HEK293 (cell line): ENCODE measurements around the gene CANT1.

Experiments
- CTCF ChIA-PET: fragments of 350-600 bp; formaldehyde crosslinking; extraction: SDS; loops from one replicate; lab custom pipeline; 2021; ENCODE audit warnings: antibody characterized with exemption; lab: Yijun Ruan, JAX
- POLR2A ChIA-PET: fragments of 300-600 bp; formaldehyde crosslinking; extraction: SDS; loops from one replicate; lab custom pipeline; 2020; ENCODE audit warnings: antibody characterized with exemption, inconsistent platforms; lab: Yijun Ruan, JAX
- H3K27ac ChIP-seq: fragments of 200-500 bp; sonication (Bioruptor generic); 2 replicates; pipeline ENCODE4 v1.5.1; 2014; ENCODE audit warnings: low read depth, low read length, control low read depth, inconsistent platforms; ENCODE audit errors: extremely low read depth
- H3K36me3 ChIP-seq, 2 experiments: fragments of 200-500 bp in 1 of 2; sonication (Bioruptor generic) in 1 of 2; 1 replicate in 1 of 2; 2 replicates in 1 of 2; pipeline ENCODE4 v1.5.1; 2014 to 2017; ENCODE audit warnings: inconsistent platforms in 2 of 2, low read length in 2 of 2; ENCODE audit not compliant: control insufficient read depth in 2 of 2, insufficient read depth in 1 of 2
- H3K4me1 ChIP-seq: fragments of 200-500 bp; sonication (Bioruptor generic); 2 replicates; pipeline ENCODE4 v1.5.1; 2014; ENCODE audit warnings: mild to moderate bottlenecking, low read length, inconsistent platforms; ENCODE audit not compliant: control insufficient read depth, insufficient read depth
- H3K4me3 ChIP-seq: 2 replicates; pipeline ENCODE4 v1.5.1; 2011; ENCODE audit warnings: low read depth, mild to moderate bottlenecking, control low read depth, low read length, moderate library complexity
- H3K9me3 ChIP-seq: fragments of 200-500 bp; sonication (Bioruptor generic); 2 replicates; pipeline ENCODE4 v1.5.1; 2014; ENCODE audit warnings: low read depth, low read length, inconsistent platforms; ENCODE audit not compliant: control insufficient read depth, insufficient read depth
- FEZF1 ChIP-seq: fragments of 450-650 bp; formaldehyde crosslinking; IDR thresholded peaks from 2 replicates; pipeline ENCODE4 v1.5.1; 2016; ENCODE audit warnings: missing biosample characterization, missing genetic modification characterization
- GLI2 ChIP-seq: fragments of 450-650 bp; formaldehyde crosslinking; IDR thresholded peaks from 2 replicates; pipeline ENCODE4; 2017; ENCODE audit warnings: missing biosample characterization, missing genetic modification characterization, low read depth, borderline replicate concordance
- KLF9 ChIP-seq: fragments of 450-650 bp; formaldehyde crosslinking; IDR thresholded peaks from 2 replicates; pipeline ENCODE4 v1.5.1; 2016; ENCODE audit warnings: missing biosample characterization, missing genetic modification characterization, low read depth
- SCRT2 ChIP-seq: fragments of 450-650 bp; formaldehyde crosslinking; IDR thresholded peaks from 2 replicates; pipeline ENCODE4 v1.5.1; 2016; ENCODE audit warnings: missing biosample characterization, missing genetic modification characterization
- SP7 ChIP-seq: fragments of 450-650 bp; formaldehyde crosslinking; IDR thresholded peaks from 2 replicates; pipeline ENCODE4 v1.5.1; 2016; ENCODE audit warnings: missing biosample characterization, missing genetic modification characterization
- ZNF112 ChIP-seq: fragments of 450-650 bp; formaldehyde crosslinking; IDR thresholded peaks from 2 replicates; pipeline ENCODE4 v1.5.0; 2017; ENCODE audit warnings: missing biosample characterization, missing genetic modification characterization
- ZNF174 ChIP-seq: fragments of 450-650 bp; formaldehyde crosslinking; IDR thresholded peaks from 2 replicates; pipeline ENCODE4 v1.5.0; 2017; ENCODE audit warnings: missing biosample characterization, mild to moderate bottlenecking, missing genetic modification characterization
- ZNF175 ChIP-seq: fragments of 450-650 bp; formaldehyde crosslinking; IDR thresholded peaks from 2 replicates; pipeline ENCODE4 v1.5.1; 2016; ENCODE audit warnings: missing biosample characterization, missing genetic modification characterization
- ZNF76 ChIP-seq: fragments of 450-650 bp; formaldehyde crosslinking; IDR thresholded peaks from 2 replicates; pipeline ENCODE4; 2016; ENCODE audit warnings: low read depth, missing biosample characterization, missing genetic modification characterization, borderline replicate concordance
- TF ChIP-seq, protein P1 (sequence below): fragments of 450-650 bp; formaldehyde crosslinking; IDR thresholded peaks from 2 replicates; pipeline ENCODE4 v1.5.1; 2016; ENCODE audit warnings: missing biosample characterization, missing genetic modification characterization
- TF ChIP-seq, protein P2 (sequence below): fragments of 450-650 bp; formaldehyde crosslinking; IDR thresholded peaks from 2 replicates; pipeline ENCODE4 v1.5.1; 2016; ENCODE audit warnings: missing biosample characterization, missing genetic modification characterization
- TF ChIP-seq, protein P3 (sequence below): fragments of 450-650 bp; formaldehyde crosslinking; IDR thresholded peaks from 2 replicates; pipeline ENCODE4 v1.5.1; 2017; ENCODE audit warnings: missing biosample characterization, mild to moderate bottlenecking, missing genetic modification characterization, moderate library complexity
- TF ChIP-seq, protein P4 (sequence below): fragments of 450-650 bp; formaldehyde crosslinking; conservative IDR thresholded peaks from 2 replicates; pipeline ENCODE4 v1.5.1; 2016; ENCODE audit warnings: low read depth, missing biosample characterization, missing genetic modification characterization

The CANT1 gene

DNA sequence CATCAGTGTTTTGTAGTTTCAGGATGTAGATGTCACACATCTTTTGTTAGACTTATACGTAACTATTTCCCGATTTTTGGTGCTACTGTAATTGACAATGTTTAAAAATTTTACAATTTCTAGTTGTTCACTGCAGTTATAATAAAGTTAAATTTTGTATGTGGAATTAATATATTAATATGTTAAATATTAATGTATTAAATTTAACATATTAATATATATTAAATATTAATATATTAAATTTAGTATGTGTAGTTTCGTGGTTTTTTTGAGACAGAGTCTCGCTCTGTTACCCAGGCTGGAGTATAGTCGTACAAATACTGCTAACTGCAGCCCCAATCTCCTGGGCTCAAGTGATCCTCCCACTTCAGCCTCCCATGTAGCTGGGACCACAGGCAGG, 24.2 kb downstream of the CANT1 start:
- CTCF ChIA-PET: interaction anchor here (0.6 to 4.6 kb wide), 7 partner anchors 14 to 492 kb away, joined by 3 to 24 read pairs (median 3); no protein-coding TSS in a partner anchor
- POLR2A ChIA-PET: no interaction called here

DNA sequence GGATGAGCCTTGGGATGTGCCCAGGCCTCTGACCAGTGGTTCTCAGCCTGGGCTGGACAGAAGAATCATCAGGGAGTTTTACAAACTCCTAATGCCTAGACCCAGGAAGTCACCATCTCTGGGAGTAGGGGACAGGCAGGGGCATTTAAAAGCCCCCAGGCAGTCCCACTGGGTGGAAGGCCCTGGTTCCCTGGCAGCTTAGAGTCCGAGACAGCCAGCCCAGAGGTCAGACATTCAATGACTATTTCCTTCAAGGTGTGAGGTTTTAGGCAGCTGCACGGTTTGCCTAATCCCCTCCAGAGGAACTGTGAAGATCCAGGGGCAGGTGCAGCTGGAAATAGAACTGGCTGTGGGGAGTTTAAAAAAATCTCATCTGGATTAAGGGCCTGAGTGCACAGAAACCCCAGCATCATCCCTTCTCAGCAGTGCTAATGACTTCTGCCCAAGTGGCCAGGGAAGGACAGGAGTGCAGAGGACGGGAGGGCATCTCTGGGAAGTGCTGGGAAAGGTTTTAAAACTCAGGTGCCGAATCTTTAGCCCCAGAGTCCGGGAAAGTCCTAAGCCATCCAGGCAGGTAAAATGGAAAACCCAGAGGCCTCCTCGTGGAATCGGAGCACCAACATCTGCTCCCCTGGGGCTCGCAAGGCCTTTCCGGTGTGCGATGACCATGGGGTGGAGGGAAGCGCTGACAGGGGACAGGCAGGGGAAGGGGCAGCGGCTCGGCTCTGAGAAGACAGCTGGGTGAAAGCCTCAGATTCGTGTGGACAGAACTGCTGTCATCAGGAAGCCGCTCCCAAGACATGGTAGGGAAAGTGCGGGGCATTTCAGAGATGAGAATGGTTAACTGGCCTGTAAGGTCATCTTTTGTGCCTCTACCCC, 28.3 kb downstream of the CANT1 start:
- H3K4me1 ChIP-seq: peaks cover 20% of the 10 kb centered on the region
- no peak overlapping the region for H3K4me3 ChIP-seq
- no peak for TF ChIP-seq ZNF175 (tag by site-specific recombination)
- no peak for TF ChIP-seq ZNF112 (tag by site-specific recombination)
- no peak for TF ChIP-seq GLI2 (tag by site-specific recombination)
- no peak for TF ChIP-seq KLF9 (tag by site-specific recombination)
- TF ChIP-seq, protein P1, sequence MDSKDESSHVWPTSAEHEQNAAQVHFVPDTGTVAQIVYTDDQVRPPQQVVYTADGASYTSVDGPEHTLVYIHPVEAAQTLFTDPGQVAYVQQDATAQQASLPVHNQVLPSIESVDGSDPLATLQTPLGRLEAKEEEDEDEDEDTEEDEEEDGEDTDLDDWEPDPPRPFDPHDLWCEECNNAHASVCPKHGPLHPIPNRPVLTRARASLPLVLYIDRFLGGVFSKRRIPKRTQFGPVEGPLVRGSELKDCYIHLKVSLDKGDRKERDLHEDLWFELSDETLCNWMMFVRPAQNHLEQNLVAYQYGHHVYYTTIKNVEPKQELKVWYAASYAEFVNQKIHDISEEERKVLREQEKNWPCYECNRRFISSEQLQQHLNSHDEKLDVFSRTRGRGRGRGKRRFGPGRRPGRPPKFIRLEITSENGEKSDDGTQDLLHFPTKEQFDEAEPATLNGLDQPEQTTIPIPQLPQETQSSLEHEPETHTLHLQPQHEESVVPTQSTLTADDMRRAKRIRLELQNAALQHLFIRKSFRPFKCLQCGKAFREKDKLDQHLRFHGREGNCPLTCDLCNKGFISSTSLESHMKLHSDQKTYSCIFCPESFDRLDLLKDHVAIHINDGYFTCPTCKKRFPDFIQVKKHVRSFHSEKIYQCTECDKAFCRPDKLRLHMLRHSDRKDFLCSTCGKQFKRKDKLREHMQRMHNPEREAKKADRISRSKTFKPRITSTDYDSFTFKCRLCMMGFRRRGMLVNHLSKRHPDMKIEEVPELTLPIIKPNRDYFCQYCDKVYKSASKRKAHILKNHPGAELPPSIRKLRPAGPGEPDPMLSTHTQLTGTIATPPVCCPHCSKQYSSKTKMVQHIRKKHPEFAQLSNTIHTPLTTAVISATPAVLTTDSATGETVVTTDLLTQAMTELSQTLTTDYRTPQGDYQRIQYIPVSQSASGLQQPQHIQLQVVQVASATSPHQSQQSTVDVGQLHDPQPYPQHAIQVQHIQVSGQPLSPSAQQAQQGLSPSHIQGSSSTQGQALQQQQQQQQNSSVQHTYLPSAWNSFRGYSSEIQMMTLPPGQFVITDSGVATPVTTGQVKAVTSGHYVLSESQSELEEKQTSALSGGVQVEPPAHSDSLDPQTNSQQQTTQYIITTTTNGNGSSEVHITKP (tag by site-specific recombination): peak; percentile 98
- TF ChIP-seq, all 188 proteins: peak for 1
- Histone ChIP-seq H3K36me3 (peaks cover 0 to 22% of the 10 kb centered on the region in 2 experiments; a peak in 1 of 3 replicates), H3K27ac (peak overlapping the region; percentile 83; the same call in 1 of the 2 replicates), H3K9me3 (no peaks in the 10 kb centered on the region)
- ChIA-PET POLR2A (interaction anchor here (1.6 kb wide), 1 partner anchor 52 kb away, joined by 4 read pairs; no protein-coding TSS in a partner anchor), CTCF (interaction anchor here (0.6 to 2.7 kb wide), 3 partner anchors 10 to 82 kb away, joined by 3 to 19 read pairs (median 9); no protein-coding TSS in a partner anchor)

More for the DNA sequence above, 24.2 kb downstream of the CANT1 start:
- Histone ChIP-seq H3K36me3 (peaks cover 4 to 5% of the 10 kb centered on the region in 2 experiments; a peak in 2 of 3 replicates), H3K4me3 (no peak overlapping the region), H3K27ac (no peak overlapping the region), H3K4me1 (peaks cover 7% of the 10 kb centered on the region), H3K9me3 (no peaks in the 10 kb centered on the region)
- TF ChIP-seq SP7 (tag by site-specific recombination): no peak
- TF ChIP-seq, protein P2, sequence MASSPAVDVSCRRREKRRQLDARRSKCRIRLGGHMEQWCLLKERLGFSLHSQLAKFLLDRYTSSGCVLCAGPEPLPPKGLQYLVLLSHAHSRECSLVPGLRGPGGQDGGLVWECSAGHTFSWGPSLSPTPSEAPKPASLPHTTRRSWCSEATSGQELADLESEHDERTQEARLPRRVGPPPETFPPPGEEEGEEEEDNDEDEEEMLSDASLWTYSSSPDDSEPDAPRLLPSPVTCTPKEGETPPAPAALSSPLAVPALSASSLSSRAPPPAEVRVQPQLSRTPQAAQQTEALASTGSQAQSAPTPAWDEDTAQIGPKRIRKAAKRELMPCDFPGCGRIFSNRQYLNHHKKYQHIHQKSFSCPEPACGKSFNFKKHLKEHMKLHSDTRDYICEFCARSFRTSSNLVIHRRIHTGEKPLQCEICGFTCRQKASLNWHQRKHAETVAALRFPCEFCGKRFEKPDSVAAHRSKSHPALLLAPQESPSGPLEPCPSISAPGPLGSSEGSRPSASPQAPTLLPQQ (tag by site-specific recombination): no peak
- TF ChIP-seq SCRT2 (tag by site-specific recombination): no peak
- TF ChIP-seq, protein P3, sequence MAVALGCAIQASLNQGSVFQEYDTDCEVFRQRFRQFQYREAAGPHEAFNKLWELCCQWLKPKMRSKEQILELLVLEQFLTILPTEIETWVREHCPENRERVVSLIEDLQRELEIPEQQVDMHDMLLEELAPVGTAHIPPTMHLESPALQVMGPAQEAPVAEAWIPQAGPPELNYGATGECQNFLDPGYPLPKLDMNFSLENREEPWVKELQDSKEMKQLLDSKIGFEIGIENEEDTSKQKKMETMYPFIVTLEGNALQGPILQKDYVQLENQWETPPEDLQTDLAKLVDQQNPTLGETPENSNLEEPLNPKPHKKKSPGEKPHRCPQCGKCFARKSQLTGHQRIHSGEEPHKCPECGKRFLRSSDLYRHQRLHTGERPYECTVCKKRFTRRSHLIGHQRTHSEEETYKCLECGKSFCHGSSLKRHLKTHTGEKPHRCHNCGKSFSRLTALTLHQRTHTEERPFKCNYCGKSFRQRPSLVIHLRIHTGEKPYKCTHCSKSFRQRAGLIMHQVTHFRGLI (tag by site-specific recombination): no peak
- no peak for TF ChIP-seq ZNF174 (tag by site-specific recombination)
- TF ChIP-seq ZNF76: no peak
- no peak for TF ChIP-seq FEZF1 (tag by site-specific recombination)
- TF ChIP-seq, protein P4, sequence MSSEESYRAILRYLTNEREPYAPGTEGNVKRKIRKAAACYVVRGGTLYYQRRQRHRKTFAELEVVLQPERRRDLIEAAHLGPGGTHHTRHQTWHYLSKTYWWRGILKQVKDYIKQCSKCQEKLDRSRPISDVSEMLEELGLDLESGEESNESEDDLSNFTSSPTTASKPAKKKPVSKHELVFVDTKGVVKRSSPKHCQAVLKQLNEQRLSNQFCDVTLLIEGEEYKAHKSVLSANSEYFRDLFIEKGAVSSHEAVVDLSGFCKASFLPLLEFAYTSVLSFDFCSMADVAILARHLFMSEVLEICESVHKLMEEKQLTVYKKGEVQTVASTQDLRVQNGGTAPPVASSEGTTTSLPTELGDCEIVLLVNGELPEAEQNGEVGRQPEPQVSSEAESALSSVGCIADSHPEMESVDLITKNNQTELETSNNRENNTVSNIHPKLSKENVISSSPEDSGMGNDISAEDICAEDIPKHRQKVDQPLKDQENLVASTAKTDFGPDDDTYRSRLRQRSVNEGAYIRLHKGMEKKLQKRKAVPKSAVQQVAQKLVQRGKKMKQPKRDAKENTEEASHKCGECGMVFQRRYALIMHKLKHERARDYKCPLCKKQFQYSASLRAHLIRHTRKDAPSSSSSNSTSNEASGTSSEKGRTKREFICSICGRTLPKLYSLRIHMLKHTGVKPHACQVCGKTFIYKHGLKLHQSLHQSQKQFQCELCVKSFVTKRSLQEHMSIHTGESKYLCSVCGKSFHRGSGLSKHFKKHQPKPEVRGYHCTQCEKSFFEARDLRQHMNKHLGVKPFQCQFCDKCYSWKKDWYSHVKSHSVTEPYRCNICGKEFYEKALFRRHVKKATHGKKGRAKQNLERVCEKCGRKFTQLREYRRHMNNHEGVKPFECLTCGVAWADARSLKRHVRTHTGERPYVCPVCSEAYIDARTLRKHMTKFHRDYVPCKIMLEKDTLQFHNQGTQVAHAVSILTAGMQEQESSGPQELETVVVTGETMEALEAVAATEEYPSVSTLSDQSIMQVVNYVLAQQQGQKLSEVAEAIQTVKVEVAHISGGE (tag by site-specific recombination): no peak
